GM21717 (cell line): Measurements from ENCODE around the gene LTBP1.
"Not testable (repeated sequence)": the region's sequence is repeated elsewhere in the genome, so short reads cannot be mapped to it uniquely, and the experiment has no call there.

Experiments
- ATAC-seq: cut with Tn5 transposase; IDR thresholded peaks from one replicate; pipeline ENCODE4 v1.9.1; 2021; ENCODE audit warnings: mild to moderate bottlenecking, moderate library complexity; ENCODE audit not compliant: unreplicated experiment

The LTBP1 gene

DNA sequence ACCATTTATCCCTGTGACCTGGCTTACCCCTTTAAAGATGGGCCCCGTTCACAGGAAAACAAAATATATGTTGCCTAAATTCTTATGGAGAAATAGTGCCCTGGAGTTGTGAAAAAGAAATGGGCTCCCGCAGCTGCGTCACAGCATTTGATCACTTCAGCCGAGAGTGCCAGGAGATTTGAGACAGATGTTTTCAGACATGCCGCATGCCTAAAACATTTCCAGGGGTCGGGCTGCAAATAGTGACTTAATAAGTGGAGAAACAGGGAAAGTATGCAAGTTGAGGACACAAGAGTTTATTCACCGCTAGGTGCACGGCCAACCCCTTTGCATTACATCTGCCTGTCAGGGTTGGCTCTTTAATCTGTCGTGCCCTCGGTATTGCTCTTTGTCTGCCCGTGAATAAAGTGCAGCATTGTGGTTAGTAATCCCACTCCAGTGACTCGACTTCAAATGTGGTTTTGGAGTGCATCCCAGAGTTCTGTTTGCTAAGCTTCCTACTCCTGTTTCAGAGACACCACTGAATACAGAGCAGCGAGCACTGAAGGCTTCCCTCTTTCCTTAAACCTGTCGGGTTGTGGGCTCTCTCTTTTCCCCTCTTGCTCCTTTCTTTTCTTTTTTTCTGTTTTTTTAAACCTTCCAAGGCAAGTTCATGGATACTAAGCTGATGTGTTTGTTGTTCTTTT is 187.5 kb downstream of the LTBP1 start:
- no peak for ATAC-seq

DNA sequence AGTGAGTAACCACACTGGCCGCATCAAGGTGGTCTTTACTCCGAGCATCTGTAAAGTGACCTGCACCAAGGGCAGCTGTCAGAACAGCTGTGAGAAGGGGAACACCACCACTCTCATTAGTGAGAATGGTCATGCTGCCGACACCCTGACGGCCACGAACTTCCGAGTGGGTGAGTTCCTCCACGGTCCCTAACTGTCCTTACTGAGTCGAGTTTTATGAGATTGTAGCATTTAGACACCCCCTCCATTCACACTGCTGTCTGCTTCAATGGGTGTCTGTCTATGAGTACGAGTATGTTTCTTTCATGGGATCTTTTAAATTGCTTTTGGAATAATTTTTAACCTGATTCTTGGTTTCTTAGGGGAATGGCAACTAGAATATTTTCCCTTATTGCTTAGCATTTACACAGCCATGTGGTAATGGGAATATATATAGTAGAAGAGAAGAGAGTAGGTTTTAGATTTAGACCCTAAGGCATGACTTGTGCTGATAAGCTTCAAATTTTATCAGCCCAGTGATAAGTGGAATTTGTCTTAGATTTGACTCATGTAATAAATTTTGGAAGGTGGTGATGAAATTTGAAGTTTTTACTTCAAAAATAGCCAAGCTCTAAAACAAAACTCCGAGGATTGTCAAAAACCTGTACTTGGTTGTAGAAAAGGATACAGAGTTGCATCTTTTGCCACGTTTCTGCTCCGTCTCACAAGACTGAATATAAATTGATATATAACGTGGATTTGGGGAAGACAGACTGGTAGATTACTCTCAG is 188.2 kb downstream of the LTBP1 start:
- no peak for ATAC-seq

DNA sequence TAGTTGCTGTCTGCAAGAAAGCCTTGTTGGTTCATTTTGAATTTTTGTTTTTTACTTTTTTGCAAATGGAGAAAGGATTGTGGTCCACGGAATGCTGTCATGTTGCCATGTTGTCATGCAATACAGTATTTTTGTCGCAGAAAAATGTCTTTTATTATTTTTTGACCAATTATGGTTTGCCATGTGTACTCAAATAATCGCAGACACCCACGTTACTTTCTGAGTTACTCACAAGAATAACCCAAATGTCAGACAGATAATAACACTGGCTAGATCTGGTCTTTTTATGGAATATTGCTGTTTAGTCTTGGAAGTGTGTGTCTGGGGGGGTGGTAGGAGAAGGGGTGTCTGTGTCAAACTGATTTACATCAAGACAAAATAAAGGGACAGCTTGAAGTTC is 188.9 kb downstream of the LTBP1 start:
- ATAC-seq = no peak

DNA sequence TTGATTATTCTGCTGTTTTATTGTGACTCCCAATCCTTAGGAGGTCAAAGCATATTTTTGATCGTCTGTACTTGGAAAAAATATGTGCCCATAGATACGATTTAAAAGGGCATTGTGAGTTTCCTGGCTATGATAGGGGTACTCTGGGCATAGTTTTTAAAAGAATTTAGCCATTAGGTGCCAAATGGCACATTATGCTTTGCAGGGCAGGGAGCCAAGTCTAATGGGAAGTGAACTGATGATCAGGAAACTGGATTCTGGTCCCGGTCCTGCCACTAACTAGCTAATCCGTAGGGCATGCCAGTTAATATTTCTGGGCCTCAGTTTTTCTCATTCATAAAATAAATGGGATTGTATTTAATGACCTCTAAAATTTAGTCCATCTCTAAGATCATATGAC is 189.3 kb downstream of the LTBP1 start:
- ATAC-seq = no peak

DNA sequence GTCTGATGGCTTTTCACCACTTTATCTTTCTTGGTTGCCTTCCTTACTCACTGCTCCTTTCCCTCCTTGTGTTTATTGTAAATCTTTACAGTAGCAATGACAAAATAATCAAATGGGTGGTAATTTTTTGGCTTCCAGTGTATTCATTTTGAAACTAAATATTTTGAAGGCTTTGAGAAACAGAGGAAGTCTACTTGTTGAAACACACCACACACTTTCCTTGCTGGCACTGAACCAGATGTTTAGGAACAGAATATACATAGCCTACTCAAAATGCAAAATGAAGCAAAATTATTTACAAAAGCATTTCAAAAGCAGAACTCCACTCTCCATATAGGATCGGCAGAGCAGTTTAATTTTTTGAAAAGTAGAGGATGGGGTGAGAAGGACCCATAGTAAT is 189.8 kb downstream of the LTBP1 start:
- ATAC-seq = no peak

DNA sequence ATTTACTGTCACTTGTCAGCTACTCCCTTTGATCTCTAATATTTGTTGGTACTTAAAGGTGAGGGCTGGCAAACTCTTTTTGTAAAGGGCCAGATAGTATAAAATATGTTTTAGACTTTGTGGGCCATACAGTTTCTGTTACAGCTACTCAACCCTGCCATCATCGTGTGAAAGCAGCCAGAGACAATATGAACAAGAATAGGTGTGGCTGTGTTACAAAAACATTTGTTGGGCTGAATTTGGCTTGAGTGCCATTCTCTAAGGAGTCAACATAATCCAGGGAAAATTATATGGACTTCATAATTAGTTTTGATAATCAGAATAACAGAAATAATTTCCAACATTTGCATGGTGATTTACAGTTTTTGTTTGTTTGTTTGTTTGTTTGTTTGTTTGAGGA is 190.6 kb downstream of the LTBP1 start:
- ATAC-seq = no peak

DNA sequence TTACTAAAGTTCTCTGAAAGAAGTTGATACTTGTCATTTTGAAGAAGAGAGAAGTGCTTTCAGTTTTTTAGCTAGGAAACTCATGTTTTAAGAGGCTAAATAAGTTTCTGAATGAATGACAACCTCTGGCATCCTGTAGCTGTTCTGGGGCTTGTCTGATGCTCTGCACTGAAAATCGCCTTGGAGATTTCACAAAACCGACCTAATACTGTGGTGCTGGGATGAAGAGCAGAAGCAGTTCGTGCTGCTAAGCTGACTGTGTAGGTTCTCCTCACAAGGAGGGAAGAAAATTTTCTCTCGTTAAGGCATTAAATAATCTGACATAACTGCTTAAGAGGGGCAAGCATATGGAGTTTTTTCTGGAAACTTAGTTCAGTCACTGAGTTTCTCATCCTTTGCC is 193.2 kb downstream of the LTBP1 start:
- no peak for ATAC-seq

DNA sequence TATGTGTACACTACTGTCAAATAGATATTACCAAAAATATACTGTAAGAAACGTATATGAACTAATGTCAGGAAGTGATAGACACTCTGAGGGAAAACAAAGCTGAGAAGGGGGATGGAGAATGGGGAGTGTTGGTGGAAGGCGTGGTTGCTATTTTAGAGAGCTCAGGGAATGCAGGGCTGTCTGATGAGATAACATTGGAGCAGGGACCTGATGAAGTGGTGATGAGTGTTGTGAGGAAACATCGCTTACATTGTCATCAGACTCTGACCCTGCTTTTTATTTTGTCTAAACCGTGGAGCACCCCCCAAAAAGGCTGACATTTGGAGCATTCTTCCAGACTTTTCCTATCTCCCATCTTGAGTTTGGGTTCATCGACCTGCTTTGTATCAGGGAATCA is 194.7 kb downstream of the LTBP1 start:
- no peak for ATAC-seq

DNA sequence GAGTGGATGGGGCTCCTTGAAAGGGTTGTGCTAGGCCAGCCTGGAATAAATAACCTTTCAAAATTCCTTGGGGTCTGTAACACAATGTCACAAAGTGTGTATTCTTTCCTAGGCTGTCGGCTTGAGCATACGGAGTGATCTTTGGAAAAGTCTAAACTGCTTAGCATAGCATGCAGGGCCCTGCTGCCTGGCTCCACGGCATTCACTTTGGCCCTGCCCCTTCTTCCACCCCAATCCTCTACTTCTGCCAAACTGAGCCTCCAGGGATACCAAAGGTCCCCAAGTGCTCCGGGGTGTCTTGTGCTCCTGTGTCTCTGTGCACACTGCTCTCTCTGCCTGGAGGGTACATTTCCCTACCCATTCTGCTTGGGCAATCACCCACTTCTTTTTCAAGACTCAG is 196.1 kb downstream of the LTBP1 start:
- ATAC-seq = no peak

DNA sequence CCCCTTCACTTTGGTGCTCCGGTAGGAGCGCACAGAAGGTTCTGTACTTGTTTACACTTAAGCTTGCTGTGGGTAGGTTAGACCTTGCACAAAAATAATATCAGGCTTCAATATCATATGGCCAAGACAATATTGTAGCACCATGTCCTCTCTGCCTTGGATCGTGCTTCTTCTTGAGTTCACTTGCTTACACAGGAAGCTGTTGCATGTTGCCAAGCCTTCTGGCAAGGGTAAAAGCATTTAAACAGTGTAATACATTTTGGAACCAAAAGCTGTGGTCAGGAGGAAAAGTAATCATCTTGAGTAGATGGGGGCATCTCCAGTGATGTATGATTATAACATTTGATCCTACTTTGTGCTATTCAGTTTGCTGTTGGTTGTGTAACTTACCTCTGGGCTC is 197.5 kb downstream of the LTBP1 start:
- ATAC-seq = no peak

DNA sequence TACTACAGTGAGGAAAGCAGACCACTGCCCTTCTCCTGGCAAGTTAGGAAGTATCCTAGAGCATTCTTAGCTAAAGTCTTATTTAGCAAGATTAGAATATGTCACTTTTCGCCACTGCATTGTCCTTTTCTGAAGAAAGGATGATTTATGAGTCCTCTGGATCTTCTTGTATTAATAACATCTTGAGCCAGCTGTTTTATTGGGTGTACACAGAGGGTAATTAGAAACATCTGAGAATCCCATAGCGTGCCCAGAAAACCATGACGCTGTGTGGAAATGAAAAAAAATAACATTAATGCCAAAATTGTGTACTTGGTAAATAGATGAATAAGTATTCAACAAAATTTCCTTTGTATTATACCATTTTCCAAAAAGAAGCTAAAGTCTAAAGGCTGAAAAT is 198.7 kb downstream of the LTBP1 start:
- no peak for ATAC-seq

DNA sequence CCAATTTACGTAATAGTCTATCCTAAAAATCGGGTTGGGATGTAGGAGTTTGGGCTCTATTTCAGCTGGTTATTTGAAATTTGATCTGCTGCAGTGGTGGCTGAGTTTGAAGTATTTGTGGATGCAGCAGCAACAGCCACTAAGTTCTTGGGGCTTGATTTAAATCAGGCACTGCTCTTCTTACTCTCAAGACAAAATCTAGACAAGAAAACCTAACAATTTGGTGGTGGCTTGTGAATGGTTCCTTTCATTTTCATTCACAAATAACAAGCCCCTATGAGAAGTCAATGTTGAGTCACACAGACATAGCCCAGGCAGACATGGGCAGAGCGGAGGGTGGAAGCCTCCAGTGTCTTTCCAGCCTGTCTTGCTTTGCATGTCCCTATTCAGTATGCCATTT is 199.3 kb downstream of the LTBP1 start:
- no peak for ATAC-seq

DNA sequence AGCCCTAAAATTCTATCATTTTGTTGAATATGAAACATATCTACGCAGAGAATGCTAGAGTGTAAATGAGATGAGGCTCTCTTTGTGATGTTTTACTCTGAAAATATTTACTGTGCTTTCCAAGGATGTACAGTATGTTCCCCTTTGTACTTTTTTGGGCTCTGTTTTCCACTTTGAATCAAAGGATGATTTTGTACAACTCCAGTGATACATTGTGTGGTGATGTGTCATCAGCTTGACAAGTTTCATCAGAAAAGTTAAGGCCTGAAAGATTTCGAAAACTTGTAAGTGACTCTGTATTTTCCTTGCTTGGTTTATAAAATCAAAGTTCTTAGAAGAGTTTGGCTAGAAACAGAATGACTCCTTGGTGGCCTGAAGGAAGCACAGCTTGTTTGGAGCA is 206.3 kb downstream of the LTBP1 start:
- ATAC-seq = no peak

DNA sequence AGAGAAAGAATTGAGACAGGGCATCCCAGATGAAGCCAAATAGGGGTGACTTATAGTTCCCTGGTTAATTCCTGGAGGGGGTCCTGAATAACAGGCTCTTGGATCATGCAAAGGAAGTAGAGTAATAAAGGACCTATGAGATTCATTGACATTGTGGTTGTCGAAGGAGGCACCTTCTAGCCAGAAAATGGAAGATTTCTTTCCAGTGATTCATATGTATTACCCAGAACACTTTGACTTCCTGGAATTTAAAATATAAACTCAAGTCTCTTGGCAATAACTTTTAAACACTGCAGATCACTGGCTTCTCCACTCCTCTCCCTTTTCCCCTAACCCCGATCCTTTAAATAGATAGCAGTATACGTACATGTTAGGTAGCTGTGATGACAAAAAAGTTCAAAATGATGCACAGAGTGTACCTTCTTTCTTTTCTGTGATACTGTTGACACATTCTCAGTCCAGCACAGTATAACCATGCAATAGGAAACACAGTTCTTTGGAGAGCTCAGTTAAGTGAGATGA is 211.8 kb downstream of the LTBP1 start:
- no peak for ATAC-seq

DNA sequence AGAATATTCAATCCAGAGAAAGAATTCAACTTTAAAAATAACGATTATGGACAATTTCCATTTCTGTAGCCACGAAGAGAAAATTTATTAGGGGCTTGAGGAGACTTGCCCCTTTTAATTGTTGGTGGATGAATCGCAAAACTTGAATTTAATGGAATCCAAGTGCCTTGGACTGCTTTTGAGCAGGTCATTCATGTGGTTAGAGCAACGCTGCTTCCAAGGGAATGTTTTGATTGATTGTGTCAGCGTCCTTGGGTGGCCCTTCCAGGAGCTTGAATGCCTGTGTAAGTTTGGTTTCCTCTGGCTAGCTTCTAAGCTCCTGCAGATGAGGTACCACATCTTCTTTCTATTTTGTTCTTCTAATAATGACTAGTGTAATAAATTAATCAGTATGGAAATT is 213.4 kb downstream of the LTBP1 start:
- no peak for ATAC-seq

DNA sequence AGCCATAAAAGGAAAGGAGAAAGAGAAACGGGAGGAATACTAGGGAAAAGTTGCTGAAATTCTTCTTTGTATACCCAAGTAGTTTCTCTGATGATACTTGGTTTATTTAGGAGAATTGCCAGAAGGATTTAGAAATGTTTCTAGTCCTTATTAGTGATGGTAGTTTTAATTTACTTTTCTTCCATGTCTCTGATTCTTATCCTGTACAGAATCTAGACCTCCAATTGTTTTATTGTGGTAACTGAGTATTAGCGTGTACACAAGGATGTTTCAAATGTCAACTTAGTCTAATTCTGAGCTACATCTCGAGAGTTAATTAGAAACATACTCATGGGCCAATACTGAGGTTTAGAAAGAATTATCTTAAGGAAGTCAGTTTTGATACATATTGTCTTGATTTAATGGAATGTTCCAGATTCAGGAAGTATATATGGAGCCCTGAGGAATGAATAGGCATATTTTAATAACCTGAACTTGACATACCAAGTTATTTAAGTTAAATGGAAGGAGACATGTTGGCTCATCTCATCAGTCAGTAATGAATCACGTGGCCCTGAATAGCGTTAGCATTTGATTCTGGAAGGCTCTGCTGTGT is 219.6 kb downstream of the LTBP1 start:
- ATAC-seq = no peak

DNA sequence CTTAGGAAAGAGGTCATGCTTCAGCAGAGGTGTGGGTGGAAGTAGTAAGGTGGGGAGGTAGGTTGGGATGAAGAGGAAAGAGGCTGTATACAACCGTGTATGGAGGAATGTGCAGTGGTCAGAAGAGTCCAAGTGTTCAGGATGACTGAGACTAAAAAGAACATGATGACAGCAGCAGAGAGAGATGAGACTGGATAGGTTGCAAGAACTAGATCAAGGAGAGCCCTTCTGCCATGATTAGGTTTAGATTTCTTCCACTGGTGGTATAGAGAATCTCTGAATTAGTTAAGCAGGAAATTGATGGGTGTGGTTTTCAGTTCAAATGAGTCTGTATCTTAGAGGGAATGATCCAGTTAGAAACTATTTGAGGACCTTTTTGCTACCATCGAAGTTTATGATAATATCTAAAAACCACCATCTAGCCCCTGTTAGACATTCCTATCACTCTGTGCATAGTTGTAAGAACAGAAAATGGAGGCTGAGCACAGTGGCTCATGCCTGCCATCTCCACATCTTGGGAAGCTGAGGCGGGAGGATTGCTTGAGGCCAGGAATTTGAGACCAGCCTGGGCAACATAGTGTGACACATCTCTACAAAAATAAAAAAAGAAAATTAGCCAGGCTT is 221.0 kb downstream of the LTBP1 start:
- ATAC-seq = no peak

DNA sequence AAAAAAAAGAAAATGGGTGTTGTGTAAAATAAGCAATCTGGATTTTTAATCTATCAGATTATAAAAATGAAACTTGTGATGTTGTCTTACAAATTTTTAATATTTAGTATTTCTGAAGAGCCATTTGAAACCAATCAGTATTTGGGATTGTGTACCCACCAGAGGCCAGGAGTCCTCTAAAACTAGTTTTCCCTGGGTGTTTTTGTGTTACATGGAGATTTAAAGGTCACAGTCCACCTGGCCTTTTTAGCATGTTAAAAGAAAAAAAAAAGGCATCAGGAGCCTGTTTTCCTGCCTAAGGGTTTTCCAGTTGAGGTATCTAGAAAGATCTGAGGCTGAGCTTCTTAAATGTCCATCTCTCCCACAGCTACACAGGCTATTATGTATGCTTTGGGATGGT is 221.7 kb downstream of the LTBP1 start:
- ATAC-seq = no peak

DNA sequence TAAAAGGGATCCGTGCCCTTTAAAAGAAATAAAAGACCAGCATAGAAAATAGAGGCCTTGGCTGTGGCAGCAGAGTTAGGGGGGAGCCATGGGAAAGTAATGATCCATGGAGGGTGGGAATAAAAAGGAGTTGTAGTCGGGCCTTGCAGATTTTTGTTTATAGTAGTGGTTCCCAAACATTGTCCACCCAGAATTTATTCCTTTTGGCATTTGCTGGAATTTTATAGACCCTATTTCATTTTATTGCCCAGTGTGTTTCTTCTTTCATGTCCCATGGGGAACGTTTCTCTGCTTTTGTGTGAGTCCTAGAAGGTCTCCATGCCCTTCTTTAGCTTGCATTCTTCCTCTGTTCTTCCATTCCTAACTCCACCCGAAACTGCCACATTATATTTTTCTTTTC is 222.2 kb downstream of the LTBP1 start:
- no peak for ATAC-seq

DNA sequence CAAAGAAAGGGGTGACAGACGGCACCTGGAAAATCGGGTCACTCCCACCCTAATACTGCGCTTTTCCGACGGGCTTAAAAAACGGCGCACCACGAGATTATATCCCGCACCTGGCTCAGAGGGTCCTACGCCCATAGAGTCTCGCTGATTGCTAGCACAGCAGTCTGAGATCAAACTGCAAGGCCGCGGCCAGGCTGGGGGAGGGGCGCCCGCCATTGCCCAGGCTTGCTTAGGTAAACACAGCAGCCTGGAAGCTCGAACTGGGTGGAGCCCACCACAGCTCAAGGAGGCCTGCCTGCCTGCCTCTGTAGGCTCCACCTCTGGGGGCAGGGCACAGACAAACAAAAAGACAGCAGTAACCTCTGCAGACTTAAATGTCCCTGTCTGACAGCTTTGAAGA is 223.5 kb downstream of the LTBP1 start:
- not testable (repeated sequence) for ATAC-seq

DNA sequence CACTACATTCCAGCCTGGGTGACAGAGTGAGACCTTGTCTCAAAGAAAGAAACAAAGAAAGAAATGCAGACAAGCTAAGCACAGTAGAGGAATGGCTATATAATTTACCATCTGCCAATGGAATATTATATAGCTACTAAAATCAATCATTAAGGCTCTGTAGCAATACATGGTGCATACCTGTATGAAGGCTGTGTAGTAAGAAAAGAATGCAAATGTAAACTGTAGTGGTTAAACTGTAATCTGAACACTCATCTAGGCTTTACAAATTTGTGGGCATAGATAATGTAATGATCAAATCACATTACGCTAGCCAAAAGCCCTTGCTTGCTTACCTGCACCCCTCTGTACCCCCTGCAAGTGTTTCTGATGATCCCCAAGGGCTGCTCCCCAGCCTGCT is 230.9 kb downstream of the LTBP1 start:
- no peak for ATAC-seq

DNA sequence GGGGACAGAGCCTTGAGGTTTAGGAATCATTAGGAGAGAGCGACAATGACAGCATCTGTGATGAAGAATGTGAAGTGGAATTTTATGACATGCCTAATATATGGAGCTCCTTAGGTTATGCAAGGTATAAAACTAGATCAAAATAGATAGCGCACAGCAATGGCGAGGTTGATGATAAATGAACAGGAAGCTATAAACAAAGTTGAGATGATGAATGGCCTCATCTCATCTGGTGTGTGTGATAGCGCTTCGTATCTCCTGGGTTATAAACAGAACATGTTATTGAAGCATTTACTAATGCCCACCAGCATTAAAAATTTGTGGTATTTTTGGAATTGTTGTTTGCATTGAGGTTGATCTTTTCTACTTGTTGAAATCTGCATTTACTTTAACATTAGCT is 231.5 kb downstream of the LTBP1 start:
- ATAC-seq = no peak
